SJSA1 (cell line): ENCODE results near the gene MITF. TPM values are rescaled to one million over a fixed set of nuclear protein-coding genes. Genes with fewer than 3 reads are reported as not detected.

ENCODE experiments used
- DNase-seq, 2 experiments: peaks; one replicate each; pipeline ENCODE4 v3.0.0-alpha.2; 2015 to 2020; ENCODE audit warnings: low spot score in 2 of 2, low read depth in 1 of 2
- H3K27ac ChIP-seq: fragments of 250-450 bp; sonication (Bioruptor Pico); 2 replicates; pipeline ENCODE4 v1.5.1; 2020; ENCODE audit warnings: mild to moderate bottlenecking, moderate library complexity
- H3K27me3 ChIP-seq: fragments of 250-450 bp; sonication (Bioruptor Pico); replicated peaks from 2 replicates; pipeline ENCODE4 v1.5.1; 2020; ENCODE audit warnings: mild to moderate bottlenecking, moderate library complexity
- H3K36me3 ChIP-seq: fragments of 250-450 bp; sonication (Bioruptor Pico); 2 replicates; pipeline ENCODE4 v1.5.1; 2020; ENCODE audit warnings: mild to moderate bottlenecking
- H3K4me1 ChIP-seq: fragments of 250-450 bp; sonication (Bioruptor Pico); replicated peaks from 2 replicates; pipeline ENCODE4 v1.6.1; 2021; ENCODE audit warnings: mild to moderate bottlenecking
- H3K4me3 ChIP-seq: fragments of 250-450 bp; sonication (Bioruptor Pico); 2 replicates; pipeline ENCODE4 v1.5.1; 2020; ENCODE audit warnings: mild to moderate bottlenecking
- H3K9me3 ChIP-seq: fragments of 250-450 bp; sonication (Bioruptor Pico); replicated peaks from 2 replicates; pipeline ENCODE4 v1.5.1; 2020; ENCODE audit warnings: mild to moderate bottlenecking
- total RNA-seq: library from RNA; depleted of rRNA; stranded (reverse); fragments of >200 nt; shearing (Covaris generic); gene quantifications from 2 replicates; pipeline ENCODE4 v1.2.3, GENCODE V29; 2014

The MITF gene
- total RNA-seq, 1 experiment from 2014 or later, result 16.5 TPM

DNA sequence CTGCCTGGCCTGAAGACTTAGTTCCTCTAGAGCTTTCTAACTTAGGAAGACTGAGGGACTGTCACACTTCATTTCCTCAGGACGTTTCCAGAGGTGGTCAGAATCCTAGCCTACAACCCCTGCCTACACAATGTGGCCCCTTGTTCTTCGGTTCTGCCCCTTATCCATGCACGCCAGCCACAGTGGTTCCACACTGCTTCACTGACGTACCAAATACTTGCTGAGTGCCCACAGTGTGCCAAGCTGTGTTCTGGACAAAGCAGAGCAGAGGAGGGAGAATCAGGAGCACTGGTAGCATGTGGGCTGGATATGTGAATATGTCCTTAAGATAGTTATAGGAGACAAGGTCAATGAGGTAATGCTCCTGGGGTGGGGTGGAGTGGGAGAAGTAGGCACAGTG is 189.8 kb downstream of the MITF start:
- H3K4me1 ChIP-seq, result no peaks in the 10 kb centered on the region
- no peak overlapping the region for H3K27ac ChIP-seq
- no peaks in the 10 kb centered on the region for H3K36me3 ChIP-seq
- H3K9me3 ChIP-seq, result no peaks in the 10 kb centered on the region
- no peak overlapping the region for H3K4me3 ChIP-seq
- H3K27me3 ChIP-seq, result no peaks in the 10 kb centered on the region
- no peak for DNase-seq

DNA sequence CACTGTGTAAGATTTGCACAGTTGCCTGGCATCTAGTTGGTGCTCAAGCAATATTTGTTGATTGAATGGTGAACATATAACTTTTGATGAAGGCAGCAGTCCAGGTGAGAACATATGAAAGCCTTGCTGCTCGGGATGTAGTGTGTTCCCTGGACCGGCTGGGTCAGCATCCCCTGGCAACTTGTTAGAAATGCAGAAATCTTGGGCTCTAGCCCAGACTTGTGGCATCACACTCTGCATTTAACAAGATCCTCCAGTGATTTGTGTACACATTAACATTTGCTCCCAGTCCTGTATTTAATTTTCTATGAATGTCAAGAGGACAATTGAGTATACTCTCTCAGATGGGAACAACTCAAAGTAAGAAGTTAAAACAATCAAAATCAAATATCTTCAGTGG is 191.3 kb downstream of the MITF start:
- Histone ChIP-seq H3K4me1 (no peaks in the 10 kb centered on the region), H3K9me3 (no peaks in the 10 kb centered on the region), H3K27me3 (no peaks in the 10 kb centered on the region), H3K36me3 (no peaks in the 10 kb centered on the region), H3K27ac (no peak overlapping the region), H3K4me3 (no peak overlapping the region)
- no peak for DNase-seq

DNA sequence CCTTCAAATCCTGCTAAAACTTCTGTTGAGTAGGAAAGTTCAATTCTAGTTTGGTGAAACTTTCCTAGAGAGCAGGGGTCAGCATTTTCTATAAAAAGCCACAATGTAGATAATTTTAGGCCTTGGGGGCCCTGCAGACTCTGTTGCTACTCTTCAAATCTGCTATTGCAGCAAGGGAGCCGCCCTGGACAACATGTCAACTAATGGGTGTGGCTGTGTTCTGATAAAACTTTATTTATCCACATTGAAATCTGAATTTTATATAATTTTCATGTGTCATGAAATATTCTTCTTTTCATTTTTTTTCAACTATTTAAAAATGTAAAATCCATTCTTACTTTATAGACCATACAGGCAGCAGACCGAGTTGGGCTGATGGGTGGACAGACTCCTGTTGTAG is 192.8 kb downstream of the MITF start:
- H3K4me3 ChIP-seq, result no peak overlapping the region
- H3K9me3 ChIP-seq, result no peaks in the 10 kb centered on the region
- DNase-seq, result no peak
- no peaks in the 10 kb centered on the region for H3K27me3 ChIP-seq
- no peaks in the 10 kb centered on the region for H3K4me1 ChIP-seq
- H3K36me3 ChIP-seq, result no peaks in the 10 kb centered on the region
- no peak overlapping the region for H3K27ac ChIP-seq

DNA sequence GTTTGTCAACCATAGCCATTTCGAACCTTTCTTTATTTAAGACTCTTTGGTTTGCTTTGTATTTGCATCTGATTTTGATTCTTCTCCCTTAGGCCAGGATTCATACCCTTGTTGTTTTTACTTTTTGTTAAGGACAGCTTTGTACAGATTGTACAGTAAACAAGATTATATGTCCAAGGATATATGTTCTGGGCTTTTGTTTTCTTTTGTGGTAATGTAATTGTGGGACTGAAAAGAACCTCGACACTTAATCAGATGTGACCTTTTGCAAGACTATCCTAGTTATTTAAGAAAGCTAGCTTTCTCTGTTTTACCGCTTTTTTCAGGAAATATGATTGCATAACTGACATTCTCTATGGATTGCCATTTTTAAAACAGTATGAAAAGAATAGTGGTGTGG is 193.2 kb downstream of the MITF start:
- Histone ChIP-seq H3K27me3 (no peaks in the 10 kb centered on the region), H3K36me3 (no peaks in the 10 kb centered on the region), H3K4me1 (no peaks in the 10 kb centered on the region), H3K27ac (no peak overlapping the region), H3K9me3 (no peaks in the 10 kb centered on the region), H3K4me3 (no peak overlapping the region)
- DNase-seq, result no peak

DNA sequence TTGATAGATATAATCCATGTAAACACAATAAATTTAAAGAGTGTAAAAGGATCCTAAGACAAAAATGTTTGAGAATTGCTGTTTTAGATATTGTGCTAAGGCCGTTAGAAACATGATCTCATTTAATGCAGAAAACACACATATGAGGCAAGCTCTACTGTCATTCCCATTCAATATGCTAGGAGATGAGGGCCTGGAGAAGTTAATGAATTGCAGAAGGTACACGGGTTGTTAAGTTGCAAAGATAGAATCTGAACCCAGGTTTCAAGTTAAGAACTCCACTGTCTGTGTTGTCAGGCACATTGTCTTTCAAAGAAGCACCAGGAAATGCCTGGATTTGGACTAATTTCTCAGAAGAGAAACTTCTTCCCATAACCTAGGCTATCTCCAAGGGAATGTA is 195.1 kb downstream of the MITF start:
- DNase-seq, result no peak
- Histone ChIP-seq H3K4me3 (no peak overlapping the region), H3K4me1 (no peaks in the 10 kb centered on the region), H3K9me3 (no peaks in the 10 kb centered on the region), H3K27me3 (no peaks in the 10 kb centered on the region), H3K27ac (no peak overlapping the region), H3K36me3 (no peaks in the 10 kb centered on the region)

DNA sequence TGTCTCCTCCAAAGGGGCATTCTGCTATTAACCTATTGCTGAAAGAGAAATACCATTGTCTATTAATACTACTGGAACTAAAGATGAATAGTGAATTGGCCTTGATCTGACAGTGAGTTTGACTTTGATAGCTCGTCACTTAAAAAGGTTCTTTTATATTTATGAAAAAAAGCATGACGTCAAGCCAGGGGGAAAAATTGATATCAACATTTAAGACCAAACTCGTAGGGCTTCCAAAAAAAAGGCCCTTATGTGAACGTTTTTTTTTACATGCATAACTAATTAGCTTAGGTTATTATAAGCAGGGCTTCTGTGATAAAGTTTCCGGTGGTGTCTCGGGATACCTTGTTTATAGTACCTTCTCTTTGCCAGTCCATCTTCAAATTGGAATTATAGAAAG is 197.0 kb downstream of the MITF start:
- Histone ChIP-seq H3K27ac (no peak overlapping the region), H3K9me3 (no peaks in the 10 kb centered on the region), H3K27me3 (no peaks in the 10 kb centered on the region), H3K4me3 (no peak overlapping the region), H3K4me1 (no peaks in the 10 kb centered on the region; the same call in 1 of the 2 replicates), H3K36me3 (no peaks in the 10 kb centered on the region)
- DNase-seq, result no peak

DNA sequence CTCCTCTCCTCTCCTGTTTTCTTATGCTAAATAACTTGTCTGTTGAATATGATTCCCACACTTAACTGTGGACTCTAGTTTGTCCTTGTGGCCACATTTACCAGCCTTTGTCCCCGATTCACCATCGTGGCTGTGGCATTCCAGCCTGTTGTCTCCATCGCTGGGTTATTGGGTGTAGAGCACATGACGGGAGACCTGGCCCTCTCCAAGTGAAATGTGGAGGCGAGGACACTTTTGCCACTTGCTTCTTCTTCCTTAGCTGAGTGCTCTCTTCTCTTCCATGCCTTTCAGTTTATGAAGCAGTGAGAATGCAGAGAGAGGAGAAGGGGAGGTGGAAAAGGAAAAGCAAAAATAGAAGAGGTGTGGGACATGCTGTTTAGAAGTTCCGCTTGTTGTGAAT is 198.8 kb downstream of the MITF start:
- H3K36me3 ChIP-seq, result peaks cover 5% of the 10 kb centered on the region
- H3K4me3 ChIP-seq, result no peak overlapping the region
- H3K4me1 ChIP-seq, result peaks cover 15% of the 10 kb centered on the region
- no peak overlapping the region for H3K27ac ChIP-seq
- H3K9me3 ChIP-seq, result no peaks in the 10 kb centered on the region
- no peaks in the 10 kb centered on the region for H3K27me3 ChIP-seq
- DNase-seq, result no peak

DNA sequence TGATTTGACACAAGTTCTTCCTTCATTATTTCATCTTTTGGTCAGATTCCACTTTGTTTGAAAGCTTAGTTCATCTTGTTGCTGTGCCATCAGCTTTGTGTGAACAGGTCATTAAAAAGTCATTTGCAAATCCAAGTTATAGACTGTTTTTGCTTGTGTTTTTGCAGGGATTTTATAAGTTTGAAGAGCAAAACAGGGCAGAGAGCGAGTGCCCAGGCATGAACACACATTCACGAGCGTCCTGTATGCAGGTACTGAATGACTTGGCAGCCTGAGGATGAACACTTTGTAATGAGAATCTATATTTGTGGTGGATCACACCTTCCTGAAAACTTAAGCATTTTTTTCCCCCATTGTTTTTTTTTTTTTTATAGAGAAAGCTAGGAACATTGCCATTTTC is 199.7 kb downstream of the MITF start:
- Histone ChIP-seq H3K36me3 (peaks cover 7% of the 10 kb centered on the region), H3K27ac (no peak overlapping the region), H3K4me1 (peaks cover 15% of the 10 kb centered on the region), H3K9me3 (no peaks in the 10 kb centered on the region), H3K27me3 (no peaks in the 10 kb centered on the region), H3K4me3 (no peak overlapping the region)
- no peak for DNase-seq

DNA sequence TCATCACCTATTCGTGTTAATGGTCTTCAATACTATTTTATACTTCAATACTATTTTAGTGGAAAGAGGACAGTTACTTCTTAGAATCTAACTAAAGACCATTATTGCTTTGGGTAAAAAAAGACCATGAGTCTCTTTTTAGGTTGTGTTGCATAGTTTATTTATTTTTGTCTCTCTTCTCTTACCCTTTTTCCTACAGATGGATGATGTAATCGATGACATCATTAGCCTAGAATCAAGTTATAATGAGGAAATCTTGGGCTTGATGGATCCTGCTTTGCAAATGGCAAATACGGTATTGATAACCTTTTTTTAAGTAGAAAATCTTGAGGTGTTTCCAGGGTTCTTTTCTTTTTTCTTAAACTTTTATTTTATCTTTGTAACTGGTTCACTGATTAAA is 201.8 kb downstream of the MITF start:
- H3K4me3 ChIP-seq, result no peak overlapping the region
- H3K27me3 ChIP-seq, result no peaks in the 10 kb centered on the region
- DNase-seq, result no peak
- peaks cover 15% of the 10 kb centered on the region for H3K4me1 ChIP-seq
- H3K36me3 ChIP-seq, result peaks cover 7% of the 10 kb centered on the region
- no peak overlapping the region for H3K27ac ChIP-seq
- H3K9me3 ChIP-seq, result no peaks in the 10 kb centered on the region

DNA sequence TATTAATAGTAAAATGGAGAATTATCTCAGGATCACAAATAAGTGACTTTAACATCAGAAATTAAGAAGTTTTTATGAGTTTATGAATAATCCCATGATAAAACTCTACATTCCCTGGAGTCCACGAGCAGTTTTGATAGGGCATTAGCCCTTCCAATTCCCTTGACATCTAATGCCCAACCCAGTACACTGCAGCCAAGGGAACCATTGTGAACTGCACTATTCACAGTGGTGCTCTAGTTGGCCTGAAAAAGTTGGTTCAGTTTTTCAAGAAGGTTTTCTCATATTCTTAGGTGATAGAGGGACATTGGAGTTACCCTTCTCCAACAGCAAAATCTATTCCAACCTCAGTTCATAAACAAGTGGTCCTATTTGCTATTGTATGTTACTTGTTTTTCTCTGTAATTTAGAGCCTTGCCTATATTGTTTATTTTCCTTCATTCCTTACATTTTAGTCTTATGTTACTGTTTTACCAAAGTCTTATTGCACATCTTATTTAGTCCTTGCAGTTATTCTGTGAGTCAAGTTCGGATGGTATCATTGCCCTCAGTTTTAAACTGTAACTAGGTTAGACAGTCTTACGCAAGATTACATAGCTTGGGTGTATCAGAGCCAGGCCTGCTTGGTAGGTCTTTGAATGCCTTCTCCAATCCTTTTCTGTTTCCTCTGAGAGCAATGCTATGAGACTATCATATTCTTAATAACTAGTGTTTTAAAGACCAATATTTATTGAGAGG is 202.3 kb downstream of the MITF start:
- peak in 1 of 2 experiments; percentile 55 for DNase-seq
- Histone ChIP-seq H3K27me3 (no peaks in the 10 kb centered on the region), H3K4me3 (no peak overlapping the region), H3K27ac (peak overlapping the region; percentile 43), H3K4me1 (peaks cover 15% of the 10 kb centered on the region), H3K36me3 (peaks cover 7% of the 10 kb centered on the region), H3K9me3 (no peaks in the 10 kb centered on the region)

DNA sequence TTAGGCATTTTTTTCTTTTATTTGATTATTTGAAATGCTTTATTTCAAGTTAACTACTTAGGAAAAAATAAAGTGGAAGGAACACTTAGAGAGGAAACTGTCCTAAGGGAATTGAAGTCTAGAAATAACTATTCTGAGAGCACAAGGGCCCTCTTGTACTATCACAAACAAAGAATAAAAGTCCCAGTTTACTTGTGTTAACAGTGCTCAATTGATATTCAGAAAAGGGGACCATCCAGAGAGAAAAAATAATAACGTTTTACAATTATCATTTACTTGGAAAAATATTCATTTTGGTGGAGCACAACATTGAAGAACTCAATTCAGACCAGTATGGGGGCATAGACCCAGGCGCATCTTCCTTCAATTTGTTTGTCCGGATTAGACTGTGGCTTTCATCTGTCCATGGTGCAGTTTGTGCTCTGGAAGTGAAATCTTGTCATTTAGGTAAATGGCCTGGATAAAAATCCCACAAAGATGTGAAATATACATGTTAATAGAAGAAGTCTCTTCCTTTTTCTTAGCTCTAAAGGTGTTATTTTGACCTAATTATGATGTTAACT is 205.7 kb downstream of the MITF start:
- no peaks in the 10 kb centered on the region for H3K9me3 ChIP-seq
- H3K4me3 ChIP-seq, result no peak overlapping the region
- no peak overlapping the region for H3K27ac ChIP-seq
- H3K36me3 ChIP-seq, result peaks cover 16% of the 10 kb centered on the region
- no peak for DNase-seq
- no peaks in the 10 kb centered on the region for H3K27me3 ChIP-seq
- H3K4me1 ChIP-seq, result peaks cover 15% of the 10 kb centered on the region

DNA sequence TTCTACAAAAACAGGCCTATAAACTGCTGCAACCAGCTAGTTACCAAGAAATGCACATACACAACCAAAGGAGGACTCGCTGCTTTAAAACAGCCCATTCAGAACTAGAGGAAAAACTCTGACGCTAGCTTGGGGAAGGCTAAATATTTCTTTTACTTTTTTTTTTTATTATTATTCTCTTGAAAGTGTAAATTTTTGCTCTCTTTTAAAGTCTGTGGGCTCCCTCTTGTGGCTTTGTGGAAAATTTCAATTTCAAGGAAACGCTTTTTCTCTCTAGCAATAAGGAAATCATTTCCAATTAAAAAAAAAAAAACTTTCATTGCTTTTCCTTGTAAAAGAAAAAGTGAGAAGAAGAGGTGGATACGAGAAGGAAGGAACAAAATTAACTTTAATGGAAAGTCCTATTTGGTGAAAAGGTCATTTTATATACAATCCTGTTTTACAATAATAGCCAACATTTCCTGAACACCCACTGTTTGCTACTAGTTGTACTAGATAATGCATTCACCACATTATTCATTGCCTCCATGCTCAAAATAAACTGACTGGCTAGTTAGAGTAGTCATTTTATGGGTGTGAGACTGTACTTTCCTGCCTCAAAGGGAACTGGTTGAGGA is 209.1 kb downstream of the MITF start:
- Histone ChIP-seq H3K4me3 (no peak overlapping the region), H3K27me3 (no peaks in the 10 kb centered on the region), H3K4me1 (no peaks in the 10 kb centered on the region), H3K36me3 (peaks cover 10% of the 10 kb centered on the region; the same call in 1 of the 2 replicates), H3K27ac (no peak overlapping the region; the same call in 1 of the 2 replicates), H3K9me3 (no peaks in the 10 kb centered on the region)
- DNase-seq, result peak in 1 of 2 experiments; percentile 42

DNA sequence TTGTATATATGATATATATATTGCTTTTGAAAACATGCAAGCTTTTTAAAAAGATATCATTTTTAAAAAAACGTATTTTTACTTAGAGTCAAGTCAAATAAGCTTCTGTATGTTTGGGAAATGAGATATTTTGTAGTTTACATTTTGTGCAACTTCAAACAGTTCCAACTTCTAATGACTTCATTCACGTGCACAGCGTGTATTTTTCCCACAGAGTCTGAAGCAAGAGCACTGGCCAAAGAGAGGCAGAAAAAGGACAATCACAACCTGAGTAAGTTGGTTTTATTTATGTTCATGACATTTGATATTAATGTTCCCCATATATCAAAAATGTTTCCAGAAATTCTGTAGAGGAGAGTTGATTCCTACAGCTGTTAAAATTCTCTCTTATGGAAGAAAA is 212.4 kb downstream of the MITF start:
- Histone ChIP-seq H3K27me3 (no peaks in the 10 kb centered on the region), H3K9me3 (no peaks in the 10 kb centered on the region), H3K36me3 (peaks cover 10% of the 10 kb centered on the region; the same call in 1 of the 2 replicates), H3K4me3 (no peak overlapping the region), H3K4me1 (no peaks in the 10 kb centered on the region), H3K27ac (no peak overlapping the region)
- no peak for DNase-seq

DNA sequence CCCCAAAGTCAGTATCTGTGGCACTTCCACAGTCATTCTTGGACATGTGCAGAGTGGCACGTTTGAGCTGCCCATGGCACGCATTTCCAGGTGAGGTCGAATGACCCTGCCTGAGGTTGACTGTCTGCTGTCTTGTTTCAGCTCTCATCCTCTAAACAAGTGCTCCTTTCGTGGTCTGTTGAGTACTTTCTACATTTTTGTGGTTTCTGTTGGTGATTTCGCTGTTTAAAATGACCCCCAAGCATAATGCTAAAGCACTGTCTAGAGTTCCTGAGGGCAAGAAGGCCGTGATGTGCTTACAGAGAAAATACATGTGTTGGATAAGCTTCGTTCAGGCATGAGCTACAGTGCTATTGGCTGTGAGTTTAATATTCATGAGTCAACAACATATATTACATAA is 220.3 kb downstream of the MITF start:
- H3K27me3 ChIP-seq, result no peaks in the 10 kb centered on the region
- no peaks in the 10 kb centered on the region for H3K4me1 ChIP-seq
- no peaks in the 10 kb centered on the region for H3K9me3 ChIP-seq
- H3K4me3 ChIP-seq, result no peak overlapping the region
- no peak overlapping the region for H3K27ac ChIP-seq
- DNase-seq, result no peak
- H3K36me3 ChIP-seq, result peaks cover 19% of the 10 kb centered on the region
